Stimulated activated CD8-positive, alpha-beta memory T cell treated with anti-CD3 and anti-CD28 coated beads, Interleukin-7, amount 100 ng/mL, for 4 hours (primary cell): ENCODE measurements around the gene NDRG2.
"Not testable (repeated sequence)": the region's sequence is repeated elsewhere in the genome, so short reads cannot be mapped to it uniquely, and the experiment has no call there.

Experiments
- DNase-seq, 2 donors: peaks; one replicate each; pipeline ENCODE4 v3.0.0-alpha.2; 2020; ENCODE audit warnings: low read depth in 2 of 2

NDRG2 gene

DNA sequence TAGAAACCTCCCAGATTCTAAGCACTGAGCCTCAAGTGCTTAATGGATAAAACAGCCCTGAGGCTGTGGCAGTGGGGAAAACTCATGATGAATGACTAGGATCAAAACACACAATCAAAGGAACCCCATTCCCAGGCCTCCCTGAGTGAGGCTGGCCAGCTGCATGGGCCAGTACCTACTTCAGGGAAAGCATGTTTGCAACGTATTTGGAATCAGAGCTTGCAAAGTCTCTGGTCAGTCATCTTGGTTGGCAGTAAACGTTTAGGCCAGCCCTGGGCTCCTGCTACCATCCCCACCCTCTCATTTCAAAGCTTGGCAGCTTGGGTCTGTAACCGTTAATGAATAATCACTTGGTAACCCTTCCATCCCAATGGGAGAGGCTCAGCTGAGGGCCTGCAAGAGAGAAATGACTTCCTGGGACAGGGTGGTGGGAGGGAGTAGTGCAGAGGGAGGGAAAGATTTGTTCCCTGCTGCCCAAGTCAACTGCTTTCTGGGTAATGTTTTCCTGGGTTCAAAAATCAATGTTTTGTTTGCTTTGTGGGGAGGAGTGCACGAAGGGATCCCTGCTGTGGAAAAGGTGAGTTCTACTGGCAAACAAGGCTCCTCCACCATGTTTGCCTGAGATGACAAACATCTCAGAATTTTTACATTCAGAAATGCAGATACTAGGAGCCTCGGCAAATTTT, 30.7 kb upstream of the NDRG2 start:
- DNase-seq, result no peak

DNA sequence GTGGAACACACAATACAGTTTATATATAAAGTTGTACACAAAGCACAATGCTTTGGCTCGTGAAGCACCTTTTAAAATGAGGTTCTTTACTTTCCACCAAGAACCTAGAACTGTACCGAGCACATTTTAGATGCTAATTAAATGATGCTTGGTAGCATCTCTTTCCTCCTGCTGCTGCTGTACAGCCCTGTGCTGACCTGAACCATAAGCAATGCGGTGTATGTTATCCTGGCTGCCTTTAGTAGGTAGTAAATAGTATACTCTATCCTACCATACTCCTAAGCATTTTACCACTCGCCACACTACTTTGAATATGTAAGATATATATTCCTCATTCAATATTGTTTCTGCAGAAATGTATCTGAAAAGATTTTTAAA, 29.9 kb upstream of the NDRG2 start:
- DNase-seq, result no peak

DNA sequence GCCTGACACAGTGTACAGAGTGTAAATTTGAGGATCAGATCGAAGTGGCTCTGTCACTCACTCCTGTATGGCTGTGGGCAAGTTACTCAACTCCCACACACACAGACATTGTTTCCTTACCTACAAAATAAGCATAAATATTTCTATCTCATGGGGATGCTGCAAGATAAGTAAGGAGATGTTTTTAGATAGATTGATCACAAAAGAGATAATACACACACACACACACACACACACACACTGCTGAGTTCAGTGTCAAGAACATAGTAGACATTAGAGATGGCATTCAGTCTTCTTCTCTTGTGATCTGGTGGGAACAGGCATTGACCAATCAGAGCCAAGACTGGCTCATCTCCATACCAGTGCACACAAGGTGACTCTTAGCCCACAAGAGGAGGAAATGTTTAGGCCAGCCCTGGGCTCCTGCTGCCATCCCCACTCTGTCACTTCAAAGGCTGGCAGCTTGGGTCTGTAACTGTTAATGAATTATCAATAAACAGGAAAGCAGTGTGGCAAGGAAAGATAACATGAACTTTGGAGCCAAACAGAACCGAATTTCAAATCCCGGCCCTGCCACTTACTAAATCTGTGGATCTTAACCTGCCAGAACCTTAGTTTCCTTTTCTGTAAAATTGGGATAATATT, 29.4 kb upstream of the NDRG2 start:
- no peak for DNase-seq

DNA sequence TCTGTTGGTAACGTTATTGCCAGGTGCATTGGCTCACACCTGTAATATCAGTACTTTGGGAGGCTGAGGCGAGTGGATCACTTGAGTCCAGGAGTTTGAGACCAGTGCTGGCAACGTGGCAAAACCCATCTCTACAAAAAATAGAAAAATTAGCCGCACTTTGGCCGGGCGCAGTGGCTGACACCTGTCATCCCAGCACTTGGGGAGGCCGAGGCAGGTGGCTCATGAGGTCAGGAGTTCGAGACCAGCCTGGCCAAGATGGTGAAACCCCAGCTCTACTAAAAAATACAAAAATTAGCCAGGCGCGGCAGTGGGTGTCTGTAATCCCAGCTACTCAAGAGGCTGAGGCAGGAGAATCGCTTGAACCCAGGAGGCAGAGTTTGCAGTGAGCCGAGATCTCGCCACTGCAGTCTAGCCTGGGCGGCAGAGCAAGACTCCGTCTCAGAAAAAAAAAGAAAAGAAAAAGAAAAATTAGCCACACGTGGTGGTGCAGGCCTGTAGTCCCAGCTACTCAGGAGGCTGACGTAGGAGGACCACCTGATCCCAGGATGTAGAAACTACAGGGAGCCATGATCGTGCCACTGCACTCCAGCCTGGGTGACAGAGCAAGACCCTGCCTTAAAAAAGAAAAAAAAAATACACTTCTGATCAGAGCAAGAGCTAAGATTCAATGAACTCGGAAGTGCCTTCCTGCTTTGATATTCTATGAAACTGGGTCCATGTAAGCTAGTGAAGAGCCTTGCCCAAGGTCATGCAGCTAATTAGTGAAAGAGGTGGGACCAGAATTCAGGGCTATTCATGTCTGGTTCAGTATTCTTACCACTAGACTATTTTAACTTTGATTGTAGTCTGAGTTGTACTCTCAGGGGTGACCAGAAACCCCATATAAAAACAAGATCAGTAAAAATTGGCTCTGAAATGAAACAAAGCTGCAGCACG, 28.6 kb upstream of the NDRG2 start:
- DNase-seq, result no peak

DNA sequence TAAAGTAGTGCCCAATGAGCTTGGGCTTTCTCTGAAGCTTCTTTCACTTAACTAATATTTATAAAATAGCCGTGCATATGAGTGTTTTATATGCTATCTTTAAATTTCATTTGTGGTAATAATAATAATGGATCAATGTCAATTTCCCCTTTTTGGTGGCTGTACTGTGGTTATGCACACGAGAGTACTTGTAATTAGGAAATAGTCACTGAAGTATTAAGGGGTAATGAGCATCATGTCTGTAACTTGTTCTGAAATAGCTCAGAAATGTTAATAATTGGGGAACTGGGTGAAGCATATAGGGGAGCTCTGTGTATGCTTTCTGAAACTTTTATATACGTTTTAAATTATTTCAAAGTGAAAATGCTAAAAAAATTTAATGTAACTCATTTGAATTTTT, 25.7 kb upstream of the NDRG2 start:
- DNase-seq, result no peak

DNA sequence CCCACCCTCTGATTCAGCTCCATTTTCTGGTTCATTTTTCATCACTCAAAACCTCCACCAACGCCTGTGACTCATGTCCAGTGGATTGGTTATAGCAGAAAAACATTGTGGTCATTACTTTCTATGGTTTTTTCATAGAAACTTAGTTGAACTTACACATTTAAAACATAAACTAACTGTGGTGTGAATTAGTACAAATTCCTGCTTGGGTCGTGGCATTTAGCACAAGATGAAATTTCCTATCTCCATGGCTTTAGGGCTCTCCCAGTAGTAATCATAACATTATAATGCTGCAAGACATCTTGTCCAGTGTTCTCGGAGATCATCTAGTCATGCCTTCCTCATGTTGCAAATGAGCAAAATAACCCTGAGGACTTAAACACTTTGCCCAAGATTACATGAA, 24.4 kb upstream of the NDRG2 start:
- DNase-seq, result no peak

DNA sequence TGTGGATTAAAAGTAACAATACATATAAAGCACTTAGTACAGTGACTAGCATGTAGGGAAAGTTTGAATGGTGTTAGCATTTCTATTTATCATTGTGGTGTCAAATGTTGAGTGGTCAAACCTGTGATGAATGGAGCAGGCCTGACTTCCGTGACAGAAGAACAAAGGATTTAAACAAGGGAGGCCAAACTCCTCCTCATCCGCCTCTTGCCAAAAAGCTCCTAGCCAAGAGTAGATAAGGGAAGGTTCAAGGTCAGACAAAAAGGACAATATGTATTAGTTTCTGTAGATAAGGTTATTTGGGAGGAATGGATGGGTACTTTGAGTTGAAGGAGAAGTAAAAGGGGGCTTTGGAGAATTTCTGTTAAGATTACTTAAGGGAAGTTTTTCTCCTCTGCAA, 23.8 kb upstream of the NDRG2 start:
- DNase-seq, result no peak

DNA sequence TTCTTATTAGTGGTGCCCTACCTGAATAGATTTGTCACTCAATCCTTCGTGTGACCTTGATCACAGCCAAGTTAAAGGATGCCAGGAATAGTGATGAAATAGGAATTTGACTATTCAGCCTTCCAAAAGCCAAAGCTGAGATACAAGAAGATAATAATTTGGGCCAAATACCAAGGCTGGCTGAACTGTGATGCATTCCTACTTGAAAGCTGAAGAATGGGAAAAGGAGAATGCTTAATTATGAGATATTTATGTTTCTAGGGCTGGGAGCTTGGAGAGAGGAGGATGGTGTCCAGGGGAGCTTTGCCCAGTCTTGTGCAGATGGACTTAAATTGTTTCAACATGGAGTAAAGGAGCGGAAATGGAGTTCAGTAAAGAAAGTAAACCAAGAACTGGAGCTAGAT, 22.5 kb upstream of the NDRG2 start:
- no peak for DNase-seq

DNA sequence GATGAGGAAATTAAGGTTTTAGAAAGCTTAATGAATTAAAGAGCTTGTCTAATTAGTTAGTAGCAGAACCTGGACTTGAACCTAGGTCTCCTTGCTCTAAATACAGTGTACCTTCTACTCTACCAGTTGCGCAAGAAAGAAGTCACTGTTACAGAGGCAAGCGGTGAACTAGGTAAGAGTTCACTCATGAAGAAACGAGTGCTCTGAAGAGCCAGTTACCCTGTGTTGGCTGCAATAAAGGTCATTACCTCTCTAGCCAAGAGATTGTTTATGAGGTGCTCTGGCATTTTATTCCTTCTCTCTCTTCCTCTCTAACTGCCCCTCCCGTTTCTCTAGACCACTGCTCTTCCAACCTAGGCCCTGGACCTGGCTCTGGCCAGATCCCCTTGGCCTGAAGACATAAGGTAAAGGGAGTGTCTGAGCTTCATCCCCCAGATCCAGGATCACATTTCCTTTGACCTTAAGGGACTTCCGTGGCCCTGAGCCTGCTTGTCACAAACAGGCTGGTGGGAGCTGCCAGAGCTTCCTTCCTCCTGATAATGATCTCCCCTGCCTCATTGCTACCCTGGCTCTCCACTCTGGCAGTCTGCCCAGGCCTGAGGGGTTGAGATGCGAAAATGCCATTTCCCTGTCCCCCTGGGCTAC, 19.2 kb upstream of the NDRG2 start:
- DNase-seq, result no peak

DNA sequence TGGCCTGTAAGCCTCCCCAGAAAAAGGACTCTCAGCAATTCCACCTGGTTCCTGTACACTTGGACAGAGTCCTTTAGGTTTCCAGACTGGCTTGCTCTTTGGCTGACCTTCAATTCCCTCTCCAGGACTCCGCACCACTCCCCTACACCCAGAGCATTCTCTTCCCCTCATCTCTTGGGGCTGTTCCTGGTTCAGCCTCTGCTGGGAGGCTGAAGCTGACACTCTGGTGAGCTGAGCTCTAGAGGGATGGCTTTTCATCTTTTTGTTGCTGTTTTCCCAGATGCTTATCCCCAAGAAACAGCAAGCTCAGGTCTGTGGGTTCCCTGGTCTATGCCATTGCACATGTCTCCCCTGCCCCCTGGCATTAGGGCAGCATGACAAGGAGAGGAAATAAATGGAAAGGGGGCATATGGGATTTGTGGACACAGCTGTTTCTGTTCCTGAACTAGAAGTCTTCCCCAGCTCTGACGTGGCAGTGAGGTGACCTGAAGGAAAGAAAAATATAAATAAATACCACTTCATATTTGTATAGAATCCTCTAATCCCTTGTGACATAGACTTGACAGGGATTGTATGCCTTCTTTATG, 18.6 kb upstream of the NDRG2 start:
- DNase-seq, result no peak

DNA sequence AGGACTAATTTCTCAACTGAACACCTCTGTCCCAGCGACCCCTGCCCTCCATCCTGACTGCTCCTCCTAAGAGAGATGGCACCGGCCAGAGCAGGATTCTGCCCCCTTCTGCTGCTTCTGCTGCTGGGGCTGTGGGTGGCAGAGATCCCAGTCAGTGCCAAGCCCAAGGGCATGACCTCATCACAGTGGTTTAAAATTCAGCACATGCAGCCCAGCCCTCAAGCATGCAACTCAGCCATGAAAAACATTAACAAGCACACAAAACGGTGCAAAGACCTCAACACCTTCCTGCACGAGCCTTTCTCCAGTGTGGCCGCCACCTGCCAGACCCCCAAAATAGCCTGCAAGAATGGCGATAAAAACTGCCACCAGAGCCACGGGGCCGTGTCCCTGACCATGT, 18.1 kb upstream of the NDRG2 start:
- DNase-seq, result no peak

DNA sequence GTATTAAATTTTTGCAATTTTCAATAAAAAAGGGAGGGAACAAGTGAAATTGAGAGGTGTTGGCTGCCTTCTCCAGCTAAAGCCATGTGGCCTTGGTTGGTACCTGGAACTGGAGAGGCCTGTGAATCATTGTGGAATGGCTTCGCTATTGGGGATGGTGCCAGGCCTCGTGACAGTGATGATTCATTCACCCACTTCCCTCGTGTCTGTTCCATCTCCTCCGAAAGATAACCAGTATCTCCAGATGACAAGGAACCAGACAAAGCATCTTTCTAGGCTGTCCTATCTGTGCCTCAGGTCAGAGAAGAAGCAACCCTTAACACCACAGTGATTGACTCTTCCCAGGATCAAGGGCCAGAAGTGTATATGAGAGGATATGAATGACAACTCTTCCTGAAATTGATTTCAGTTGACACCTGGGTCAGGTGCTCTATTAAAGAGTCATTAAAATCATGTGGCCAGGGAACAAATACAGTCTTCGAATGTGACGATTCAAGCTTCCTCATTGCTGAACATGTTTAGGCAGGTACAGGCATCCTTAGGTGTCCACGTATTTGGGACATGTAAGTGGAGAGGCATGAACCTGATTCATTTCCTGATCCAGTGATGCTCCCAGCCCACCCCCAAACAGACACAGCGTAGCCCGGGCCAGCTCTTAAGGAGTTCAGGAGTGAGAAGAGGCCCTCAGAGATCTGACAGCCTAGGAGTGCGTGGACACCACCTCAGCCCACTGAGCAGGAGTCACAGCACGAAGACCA, 17.0 kb upstream of the NDRG2 start, which contains the start of gene RNASE7:
Gene RNASE7 (plus strand): TSS at position 687 of the 758 bp plus-strand sequence. CDS start 631 bp downstream, outside the sequence.
- DNase-seq, result no peak

DNA sequence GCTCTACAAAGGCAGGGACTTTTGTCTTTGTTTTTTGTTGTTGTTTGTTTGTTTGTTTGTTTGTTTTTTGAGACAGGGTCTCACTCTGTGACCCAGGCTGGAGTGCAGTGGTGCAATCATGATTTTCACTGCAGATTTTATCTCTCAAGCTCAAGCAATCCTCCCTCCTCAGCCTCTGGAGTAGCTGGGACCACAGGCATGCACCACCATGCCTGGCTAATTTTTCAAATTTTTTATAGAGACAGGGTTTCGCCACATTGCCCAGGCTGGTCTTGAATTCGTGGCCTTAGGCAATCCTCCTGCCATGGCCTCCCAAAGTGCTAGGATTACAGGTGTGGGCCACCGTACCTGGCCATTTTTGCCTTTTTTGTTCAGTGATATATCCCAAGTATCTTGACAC, 16.1 kb upstream of the NDRG2 start:
- DNase-seq, result not testable (repeated sequence)

DNA sequence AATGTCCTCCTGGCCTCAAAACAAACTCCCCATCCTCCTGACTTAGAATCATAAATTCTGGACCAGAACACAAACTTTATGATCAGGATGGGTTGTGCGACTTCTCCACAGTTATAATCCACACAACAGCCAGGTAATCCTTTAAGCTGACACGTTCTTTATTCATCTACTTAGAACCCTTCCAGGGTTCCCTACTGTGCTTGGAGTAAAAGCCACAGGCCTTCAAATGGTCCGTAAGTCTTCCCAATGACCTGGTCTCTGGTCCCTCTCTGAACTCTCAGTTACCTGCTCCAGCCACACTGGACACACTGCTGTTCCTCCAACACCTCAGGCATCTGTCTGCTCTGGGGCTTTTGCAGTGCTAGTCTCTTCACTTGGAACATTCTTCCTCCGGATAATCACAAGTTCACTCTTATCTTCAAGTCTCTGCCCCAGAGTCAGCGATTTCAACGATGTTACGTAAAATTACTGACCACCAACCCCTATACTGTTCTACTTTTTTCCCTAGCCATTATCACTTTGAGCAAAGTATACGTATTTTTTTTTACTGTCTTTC, 15.6 kb upstream of the NDRG2 start:
- DNase-seq, result no peak

DNA sequence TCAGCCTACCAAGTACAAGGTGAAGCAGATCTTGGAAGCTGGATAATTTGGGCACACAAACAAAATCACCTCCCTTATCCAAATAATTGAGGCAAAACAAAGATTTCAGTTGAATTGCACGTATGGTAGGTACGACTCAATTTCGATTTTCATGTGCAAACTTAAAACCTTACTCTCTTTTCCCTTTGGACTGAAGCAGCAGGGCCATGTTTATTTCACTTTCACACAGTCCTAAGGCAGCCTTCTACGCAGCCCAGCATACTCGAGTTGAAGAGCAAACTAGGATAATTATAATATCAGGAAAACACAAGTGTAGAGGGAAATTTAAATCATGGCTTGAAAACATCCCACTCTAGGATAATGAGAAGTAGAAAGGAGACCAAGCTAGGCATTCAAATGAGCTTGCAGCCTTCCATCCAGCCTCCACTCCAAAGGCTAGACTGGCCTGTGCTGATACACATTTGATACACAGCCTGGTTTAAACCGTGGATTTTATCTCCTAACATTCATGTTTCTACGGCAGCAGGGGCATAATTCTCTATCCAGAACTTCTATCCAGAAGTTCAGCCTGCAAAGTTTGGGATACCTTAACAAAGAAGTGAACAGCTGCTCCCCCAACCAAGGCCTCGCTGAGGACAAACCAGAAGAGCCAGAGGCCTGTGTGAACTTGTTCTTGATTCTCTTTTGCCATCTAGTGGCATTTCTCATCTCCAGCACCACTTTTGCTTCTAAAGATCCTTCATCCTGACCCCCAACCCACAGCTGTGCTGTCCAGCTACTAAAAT, 14.9 kb upstream of the NDRG2 start:
- DNase-seq, result no peak

DNA sequence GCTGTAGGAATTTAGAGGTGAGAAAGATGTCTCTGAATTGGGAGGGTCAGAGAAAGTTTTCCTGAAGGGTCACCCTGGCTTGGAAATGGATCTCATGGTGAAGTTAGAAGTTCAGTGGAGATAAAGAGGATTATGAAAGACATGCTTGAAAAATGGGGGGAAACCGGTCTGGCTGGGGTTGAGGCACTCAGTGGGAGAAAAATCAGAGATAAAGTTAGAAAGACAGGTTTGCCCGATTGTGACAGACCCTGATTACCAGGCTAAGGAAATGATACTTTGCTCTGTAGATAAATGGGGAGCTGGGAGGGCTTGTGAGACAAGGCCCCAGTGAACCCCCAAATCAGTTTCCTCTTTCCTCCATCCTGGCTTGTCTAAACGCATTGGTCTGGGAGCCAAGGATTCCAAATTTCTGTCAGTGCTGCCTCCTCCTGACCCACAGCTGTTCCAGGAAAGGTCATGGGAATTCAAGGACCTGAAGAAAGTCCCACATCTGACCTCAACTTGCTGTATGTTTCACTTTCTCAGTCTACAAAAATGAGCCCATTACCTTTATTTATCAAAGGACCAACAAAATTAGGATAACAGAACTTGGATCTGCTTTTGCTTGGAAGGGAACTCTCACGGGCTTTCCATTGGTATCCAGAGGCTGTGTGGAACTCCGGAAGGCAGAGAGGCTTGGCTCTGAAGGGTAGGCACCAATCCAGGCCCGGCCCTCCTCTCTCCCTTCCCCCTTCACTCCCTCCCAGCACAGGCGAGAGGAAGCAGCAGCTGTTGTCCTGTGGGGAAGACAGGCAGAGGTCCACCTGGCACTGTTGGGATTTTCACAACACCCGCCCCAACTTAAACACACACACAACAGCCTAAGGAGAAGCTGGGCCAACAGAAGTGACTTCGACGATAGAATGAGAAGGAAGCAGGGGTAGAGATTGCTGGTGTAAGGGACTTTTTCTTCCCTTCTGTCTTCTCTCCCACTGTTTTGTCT, 13.9 kb upstream of the NDRG2 start:
- DNase-seq, result no peak

DNA sequence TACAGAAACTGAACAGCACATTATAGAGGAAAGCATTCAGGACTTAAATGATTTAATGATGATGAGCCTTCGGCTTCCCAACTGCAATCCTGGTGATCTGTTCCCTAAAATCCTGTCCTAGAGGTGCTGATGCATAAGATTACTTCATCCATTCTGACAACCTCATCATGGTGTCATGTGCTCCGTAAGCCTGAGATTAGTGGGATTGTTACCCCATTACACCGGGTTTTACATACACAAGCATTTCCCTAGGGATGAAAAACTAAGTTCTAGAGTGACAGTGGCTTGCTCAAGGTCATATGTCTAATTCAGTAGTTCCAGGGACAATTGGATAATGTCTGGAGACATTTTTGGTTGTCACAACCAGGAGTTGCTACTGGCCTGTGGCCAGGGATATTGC, 12.3 kb upstream of the NDRG2 start:
- DNase-seq, result no peak

DNA sequence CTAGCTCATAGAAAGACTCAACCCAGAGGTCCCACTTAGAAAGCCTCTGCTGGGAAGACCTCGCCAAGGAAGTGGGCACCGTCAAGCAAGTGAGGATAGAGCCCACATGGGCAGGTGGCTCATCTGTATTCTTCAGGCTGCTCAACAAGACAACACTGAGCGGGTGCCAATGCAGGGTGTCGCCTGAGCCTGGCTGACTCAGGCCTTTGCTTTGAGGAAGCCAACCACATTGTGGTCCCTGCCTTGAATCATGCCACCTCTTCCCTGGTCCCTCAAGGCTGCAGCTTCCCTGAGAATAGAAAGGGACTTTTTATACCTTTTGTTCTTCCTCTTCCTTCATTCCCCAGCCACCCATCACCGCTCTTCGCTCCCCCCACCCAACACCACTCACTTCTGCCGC, 11.9 kb upstream of the NDRG2 start:
- no peak for DNase-seq

DNA sequence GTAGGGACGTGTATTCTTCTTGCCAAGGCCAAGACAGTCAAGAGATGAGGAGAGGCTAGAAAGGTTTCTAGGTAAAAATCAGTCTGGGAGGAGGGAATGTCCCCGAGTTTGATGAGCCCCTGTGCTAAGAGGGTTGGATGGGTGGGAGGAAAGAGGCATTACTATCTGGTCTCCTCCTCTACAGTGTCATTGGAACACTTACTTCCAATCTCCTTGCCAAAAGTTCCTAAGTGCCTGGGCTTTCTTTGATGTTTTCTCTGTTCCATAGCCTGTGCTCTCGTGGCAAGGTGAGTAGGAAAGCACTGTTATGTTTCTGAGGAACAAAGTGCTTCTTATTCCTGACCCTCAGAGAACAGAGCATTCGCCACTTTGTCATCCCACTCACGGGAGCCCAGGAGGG, 9.8 kb upstream of the NDRG2 start, which contains the start of gene RNASE13:
Gene RNASE13 (minus strand): TSS at position 101 of the 400 bp plus-strand sequence. CDS start 519 bp downstream, outside the sequence.
- no peak for DNase-seq
